NCI-H510A (cell line): ENCODE measurements around the gene UMODL1.
A peak's percentile ranks its signal among the peaks of the same experiment; 100 is the strongest.

Source experiments
- DNase-seq: peaks from one replicate; lab custom pipeline; 2025; lab: John Stamatoyannopoulos, UW

The UMODL1 gene

DNA sequence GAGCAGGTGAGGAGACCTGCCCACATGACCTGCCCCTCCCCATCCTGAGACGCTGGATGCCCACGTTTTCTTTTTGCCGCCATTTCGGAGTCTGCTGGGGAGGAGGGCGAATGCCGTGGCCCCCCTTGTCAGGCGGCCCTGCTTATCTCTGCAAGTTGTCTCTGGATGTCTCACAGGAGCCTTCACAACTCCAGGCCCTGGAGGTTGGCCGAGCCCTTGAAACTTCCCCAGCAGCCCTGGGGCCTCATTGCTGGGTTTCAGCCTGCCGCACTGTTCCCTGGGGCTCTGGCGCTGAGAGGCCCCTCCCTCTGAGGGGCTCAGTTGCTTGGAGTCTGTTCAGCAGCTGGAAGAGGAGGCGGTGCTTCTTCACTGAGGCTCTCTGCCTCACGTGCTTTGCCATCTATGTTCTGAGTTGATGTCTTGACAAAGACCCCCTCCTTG is 31.2 kb upstream of the UMODL1 start:
- DNase-seq: no peak

DNA sequence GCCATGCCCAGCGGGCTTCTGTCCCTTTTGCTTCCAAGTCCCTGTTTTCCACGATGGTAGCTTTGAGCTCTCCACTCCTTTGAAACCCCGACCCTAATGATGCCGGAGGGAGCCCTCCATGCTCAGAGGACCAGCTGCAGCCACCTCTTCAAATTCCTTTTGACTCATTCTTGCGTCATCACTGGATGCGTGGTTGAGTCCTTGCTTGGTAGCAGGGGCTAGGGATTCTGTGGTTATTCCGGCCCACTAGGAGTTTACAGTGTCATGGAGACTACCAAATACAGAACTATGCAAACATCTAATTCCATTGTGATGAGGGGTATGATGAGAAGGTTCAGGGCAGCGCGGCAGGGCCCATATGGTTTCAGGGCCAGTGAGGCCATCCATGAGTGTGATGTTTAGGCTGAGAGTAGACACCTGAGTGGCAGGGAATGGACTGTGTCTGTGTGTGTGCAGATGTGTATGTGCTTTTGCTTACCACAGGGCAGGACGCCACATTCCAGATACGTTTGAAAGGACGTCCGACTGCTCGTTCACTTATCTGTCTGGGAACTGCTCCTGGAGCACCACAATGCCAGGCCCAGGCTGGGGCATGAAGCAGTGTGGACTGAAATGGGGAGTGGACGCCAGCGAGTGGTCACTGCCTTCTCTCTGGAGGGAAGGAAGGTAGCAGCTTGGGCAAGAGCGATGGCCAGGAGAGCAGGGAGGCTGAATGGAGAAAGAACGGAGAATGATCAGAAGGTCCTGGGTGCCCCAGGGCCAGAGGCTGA is 30.5 kb upstream of the UMODL1 start:
- DNase-seq: peak; percentile 48

DNA sequence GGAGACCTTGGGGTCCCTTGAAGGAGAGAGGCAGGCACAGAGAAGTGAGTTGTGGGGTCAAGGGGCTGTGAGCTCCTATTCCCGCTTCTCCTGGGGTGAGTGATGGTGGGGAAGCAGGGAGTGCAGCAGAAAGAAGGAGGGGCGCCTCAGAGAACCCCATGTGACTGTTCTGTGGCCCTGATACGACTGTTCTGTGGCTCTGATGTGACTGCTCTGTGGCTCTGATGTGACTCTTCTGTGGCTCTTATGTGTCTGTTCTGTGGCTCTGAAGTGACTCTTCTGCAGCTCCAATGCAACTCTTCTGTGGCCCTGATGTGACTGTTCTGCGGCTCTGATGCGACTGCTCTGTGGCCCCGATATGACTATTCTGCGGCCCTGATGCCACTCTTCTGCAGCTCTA is 29.9 kb upstream of the UMODL1 start:
- no peak for DNase-seq

- no peak for DNase-seq
Observed at GRCh38 chr21:42041711-42042110, 29.4 kb upstream of the UMODL1 start.

GRCh38 chr21:42042651-42043050 is 28.5 kb upstream of the UMODL1 start:
- no peak for DNase-seq

- no peak for DNase-seq
Observed at GRCh38 chr21:42043201-42043895, 27.8 kb upstream of the UMODL1 start.

DNA sequence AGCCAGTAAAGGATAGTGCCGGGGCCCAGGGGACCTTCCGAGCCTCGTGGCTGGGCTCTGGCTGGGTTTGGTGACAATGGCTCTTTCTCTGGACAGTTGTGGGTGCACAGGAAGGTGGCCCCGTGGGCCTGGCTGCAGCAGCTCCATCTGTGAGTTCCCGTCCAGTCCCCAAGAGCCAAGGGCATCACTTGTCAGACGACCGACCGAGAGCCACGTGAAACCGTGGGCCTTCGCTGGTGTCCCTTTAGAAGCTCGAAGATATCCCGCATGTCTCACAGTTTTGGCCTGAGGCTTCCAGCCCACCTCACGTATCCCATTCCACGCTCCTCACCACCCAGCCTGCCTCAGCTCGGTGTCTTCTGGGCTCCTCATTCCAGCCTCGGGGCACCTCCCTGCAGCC is 27.2 kb upstream of the UMODL1 start:
- DNase-seq: no peak

- no peak for DNase-seq
Observed at GRCh38 chr21:42044871-42045495, 26.1 kb upstream of the UMODL1 start.

DNA sequence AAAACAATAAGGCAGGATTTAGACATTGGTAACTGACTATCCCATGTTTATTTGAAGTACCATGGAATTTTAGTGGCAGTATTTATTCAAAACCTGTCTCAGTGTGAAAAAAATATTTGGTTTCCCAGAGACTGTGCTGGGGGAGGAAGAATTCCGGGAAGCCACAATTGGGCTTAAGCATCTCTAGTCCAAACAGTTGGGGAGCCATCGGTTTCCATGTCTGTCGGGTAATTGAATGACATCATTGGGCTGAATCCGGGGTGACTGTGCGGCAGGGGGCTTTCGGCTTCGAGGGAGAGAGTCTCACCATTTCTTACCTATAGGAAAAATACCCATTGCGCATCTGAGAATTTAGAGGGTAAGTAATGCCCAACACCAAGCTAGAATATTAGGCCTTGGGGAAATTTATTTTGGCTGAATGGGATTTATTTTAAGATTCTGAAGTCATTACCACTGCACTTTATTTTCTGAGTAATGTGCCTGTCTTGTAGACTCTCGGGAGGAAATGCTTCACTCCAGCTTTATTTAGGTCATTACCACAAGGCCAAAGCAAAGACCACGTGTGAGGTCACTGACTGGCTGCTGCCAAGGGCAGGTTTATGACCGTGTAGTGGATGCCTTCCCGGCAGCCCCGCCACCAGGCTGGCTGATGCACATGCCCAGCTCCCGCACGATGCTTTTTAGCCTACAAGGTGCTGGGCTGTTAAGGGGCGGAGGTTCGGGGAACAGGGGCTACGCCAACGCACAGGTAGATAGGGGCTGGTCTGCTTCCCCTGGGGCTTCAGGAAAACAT is 23.1 kb upstream of the UMODL1 start:
- DNase-seq: no peak

DNA sequence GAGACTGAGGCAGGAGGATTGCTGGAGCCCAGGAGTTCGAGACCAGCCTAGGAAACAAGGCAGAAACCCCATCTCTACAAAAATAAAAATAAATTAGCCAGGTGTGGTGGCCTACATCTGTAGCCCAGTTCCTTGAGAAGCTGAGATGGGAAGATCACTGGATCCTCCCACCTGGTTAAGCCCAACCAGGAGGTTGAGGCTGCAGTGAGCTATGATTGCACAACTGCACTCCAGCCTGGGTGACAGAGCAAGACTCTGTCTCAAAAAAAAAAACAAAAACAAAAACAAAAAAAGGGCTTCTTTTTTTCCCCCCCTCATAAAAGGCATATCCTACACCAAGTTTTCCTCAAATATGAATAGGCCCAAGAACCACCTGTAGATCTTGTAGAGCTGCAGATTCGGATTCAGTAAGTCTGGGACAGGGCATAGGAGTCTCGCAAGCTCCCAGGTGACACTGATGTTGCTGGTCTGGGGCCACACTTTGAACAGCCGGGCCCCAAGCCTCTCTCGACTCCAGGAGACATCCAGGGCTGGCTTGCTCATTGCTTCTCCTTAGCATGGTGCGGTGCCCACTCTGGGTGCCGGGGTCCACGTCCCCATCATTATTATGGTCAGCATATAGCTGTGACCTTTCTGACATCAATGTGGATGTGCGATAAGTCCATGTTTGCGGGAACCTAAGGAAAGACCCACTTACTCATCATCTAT is 22.1 kb upstream of the UMODL1 start:
- DNase-seq: no peak

- DNase-seq: no peak
Observed at GRCh38 chr21:42049578-42050430, 21.3 kb upstream of the UMODL1 start.

DNA sequence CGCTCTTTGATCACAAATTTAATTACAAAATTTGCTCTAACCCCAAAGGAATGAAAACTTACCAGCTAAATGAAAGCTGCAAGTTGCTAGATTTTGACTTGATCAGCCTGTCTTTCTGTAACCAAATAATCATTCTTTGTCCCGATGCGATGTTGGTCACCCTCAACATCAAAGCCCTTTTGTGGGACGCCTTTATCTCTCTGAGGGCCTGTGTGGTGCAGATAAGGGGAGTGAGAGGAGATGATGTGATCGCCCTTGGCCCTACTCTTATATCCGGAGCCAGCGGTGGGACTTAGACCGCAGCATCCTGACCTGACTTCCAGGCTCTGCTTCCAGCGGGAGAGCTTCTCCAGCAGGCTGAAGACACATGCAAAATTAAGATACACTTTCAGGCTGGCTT is 19.3 kb upstream of the UMODL1 start:
- DNase-seq: no peak

DNA sequence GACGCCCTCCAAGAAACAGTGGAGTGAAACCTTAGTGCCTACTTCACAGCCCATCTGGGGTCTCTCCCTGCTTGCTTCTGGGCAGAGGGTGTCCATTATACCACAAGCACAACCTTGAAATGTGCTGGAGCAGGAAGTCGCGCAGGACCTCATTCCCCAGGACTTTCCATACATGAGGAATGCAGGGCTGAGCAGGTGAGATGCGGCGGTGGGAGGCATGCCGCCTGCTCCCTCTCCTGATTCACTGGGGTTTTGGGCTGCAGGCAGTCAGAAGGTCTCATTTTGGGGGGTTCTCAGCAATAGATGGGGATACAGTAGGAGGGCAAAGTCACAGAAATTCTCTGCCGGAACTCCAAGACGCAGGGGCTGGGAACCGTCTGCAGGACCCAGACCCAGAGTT is 15.7 kb upstream of the UMODL1 start:
- no peak for DNase-seq

GRCh38 chr21:42056468-42056867 is 14.6 kb upstream of the UMODL1 start:
- DNase-seq: peak; percentile 49

- DNase-seq: peak; percentile 94
Observed at GRCh38 chr21:42056996-42057689, 14.0 kb upstream of the UMODL1 start.

GRCh38 chr21:42057851-42058437 is 13.2 kb upstream of the UMODL1 start:
- DNase-seq: no peak

DNA sequence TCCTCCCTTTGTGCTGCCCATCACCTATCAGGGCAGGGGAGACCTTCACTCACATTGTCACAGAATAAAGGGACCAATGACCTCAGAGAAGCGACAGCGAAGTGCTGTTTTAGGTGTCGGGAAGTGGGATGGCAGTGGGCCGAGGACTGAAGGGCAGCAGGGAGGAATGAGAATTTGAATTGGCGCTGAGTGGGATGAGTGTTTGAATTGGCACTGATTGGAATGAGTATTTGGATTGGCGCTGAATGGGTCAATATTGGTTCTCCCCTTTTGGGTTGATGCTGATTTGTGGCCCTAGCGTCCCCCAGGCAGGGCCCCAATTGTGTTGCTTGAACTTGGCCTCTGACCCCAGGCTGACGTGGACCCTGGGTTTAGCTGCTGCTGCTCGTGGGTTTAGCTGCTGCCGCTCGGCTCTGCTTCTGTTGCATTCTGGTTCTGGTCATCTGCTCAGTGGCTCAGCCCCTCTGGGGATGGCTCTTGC is 12.4 kb upstream of the UMODL1 start:
- no peak for DNase-seq

GRCh38 chr21:42059141-42059540 is 12.0 kb upstream of the UMODL1 start:
- DNase-seq: no peak

DNA sequence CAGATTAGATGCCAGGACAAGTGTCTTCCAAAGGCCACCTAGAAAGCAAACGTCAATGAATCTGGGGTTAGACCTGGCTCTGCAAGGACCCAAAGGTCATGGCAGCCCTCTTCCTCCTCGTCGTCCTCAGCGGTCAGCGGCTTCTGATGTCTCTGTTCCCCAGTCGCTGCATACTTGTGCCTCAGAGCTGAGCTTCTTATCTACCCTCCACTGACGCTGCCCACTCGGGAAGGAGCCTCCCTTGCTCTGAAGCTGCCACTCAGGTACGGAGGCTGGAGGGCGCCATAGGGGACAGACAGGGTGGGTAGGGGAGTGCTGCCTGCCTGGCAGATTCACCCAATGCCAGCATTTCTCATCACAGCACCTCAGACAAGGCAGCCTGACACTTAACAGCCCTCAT is 11.4 kb upstream of the UMODL1 start:
- DNase-seq: no peak

DNA sequence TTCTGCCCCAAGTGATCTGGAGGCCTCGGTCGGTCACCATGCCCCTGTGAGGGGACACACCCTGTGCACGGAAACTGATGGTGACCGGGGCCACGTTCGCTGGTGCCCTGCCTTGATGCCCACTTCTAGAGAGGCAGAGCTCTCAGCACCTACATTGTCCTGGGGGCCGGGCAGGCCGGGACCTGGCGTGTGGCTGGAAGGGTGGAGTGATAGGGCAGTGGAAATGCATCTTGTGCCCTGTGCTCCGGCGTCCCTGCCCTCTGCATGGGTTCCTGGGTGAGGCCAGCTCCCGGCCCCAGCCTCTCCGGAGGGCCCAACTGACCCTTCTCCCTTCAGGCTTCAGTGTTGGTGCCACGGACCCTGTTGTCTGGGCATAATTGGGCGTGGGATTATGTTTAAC is 11.0 kb upstream of the UMODL1 start:
- DNase-seq: no peak
